ENCODE measurements around the gene STX12.
"Not testable (repeated sequence)": the region's sequence is repeated elsewhere in the genome, so short reads cannot be mapped to it uniquely, and the experiment has no call there.

Gene STX12

DNA sequence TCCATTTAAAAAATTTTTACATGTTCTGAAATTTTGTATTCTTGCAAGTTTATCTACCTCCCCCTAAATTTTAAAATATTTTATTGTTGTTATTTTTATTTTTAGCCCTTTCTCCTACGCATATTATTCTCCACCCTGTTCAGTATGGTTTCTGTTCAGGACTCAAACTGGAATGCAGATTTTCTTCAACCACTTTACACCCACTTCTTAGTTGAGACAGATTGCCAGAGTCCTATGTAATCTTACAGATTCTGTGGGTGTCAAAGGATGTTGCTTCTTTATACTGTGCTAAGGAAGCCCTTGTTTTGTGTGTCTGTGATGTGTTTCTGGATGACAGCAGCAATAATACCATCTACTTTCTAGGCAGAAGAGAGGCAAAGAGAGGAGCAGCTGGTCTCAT lies 36.9 kb downstream of the STX12 start:
- no peak for TF ChIP-seq CTCF (IDR thresholded peaks at IDR 0.05; ENCODE audit: insufficient read depth, low read depth, low read length, missing control alignments)
- no peak for DNase-seq (ENCODE audit: low read depth)
- no peak overlapping the region for H3K4me3 ChIP-seq (ENCODE audit: low read length)

DNA sequence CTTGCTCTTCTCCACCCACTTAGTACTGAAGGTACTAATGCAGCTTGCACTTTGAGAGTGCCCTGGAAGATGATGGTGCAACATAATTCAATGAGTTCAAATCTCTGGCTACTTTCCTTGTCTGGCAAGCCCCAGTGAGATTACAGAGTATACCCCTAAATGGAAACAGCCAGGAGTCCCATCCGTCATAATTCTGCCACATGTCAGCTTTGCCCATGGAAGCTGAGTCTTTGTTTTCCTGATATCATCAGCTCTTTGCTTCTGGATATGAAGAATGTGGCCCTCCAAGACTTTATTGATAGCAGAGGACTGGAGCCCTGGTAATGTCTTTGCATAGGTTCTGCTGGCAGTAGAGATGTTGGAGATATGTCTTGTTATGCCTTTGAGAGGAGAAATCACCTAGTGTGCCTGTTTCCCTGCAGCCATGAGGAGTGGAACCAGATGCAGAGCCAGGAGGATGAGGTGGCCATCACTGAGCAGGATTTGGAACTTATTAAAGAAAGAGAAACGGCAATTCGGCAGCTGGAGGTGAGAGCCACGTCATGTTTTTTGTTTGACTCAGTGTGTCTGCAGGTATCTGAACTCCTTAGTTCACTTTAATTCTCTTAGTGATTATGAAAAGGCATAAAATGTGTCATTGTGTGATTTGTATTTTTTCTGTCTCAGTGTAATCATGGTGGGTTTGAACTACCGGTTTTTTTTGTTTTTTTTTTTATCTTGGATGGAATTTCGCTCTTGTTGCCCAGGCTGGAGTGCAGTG lies 38.9 kb downstream of the STX12 start:
- H3K4me3 ChIP-seq (ENCODE audit: low read length) = no peak overlapping the region
- DNase-seq (ENCODE audit: low read depth) = no peak
- no peak for TF ChIP-seq CTCF (IDR thresholded peaks at IDR 0.05; ENCODE audit: insufficient read depth, low read depth, low read length, missing control alignments)

- no peak for DNase-seq (ENCODE audit: low read depth)
- TF ChIP-seq CTCF (IDR thresholded peaks at IDR 0.05; ENCODE audit: insufficient read depth, low read depth, low read length, missing control alignments) = no peak
Measured at GRCh38 chr1:27816921-27817630, 44.1 kb downstream of the STX12 start.

GRCh38 chr1:27821761-27822315 lies 48.8 kb downstream of the STX12 start:
- H3K4me3 ChIP-seq (ENCODE audit: low read length) = no peak overlapping the region
- no peak for TF ChIP-seq CTCF (IDR thresholded peaks at IDR 0.05; ENCODE audit: insufficient read depth, low read depth, low read length, missing control alignments)
- DNase-seq (ENCODE audit: low read depth) = no peak

More at GRCh38 chr1:27816921-27817630, 44.1 kb downstream of the STX12 start:
- H3K4me3 ChIP-seq (ENCODE audit: low read length) = no peak overlapping the region

GRCh38 chr1:27823784-27824183 lies 50.8 kb downstream of the STX12 start:
- TF ChIP-seq CTCF (IDR thresholded peaks at IDR 0.05; ENCODE audit: insufficient read depth, low read depth, low read length, missing control alignments) = no peak
- no peak overlapping the region for H3K4me3 ChIP-seq (ENCODE audit: low read length)

GRCh38 chr1:27824411-27824810 lies 51.4 kb downstream of the STX12 start:
- no peak for TF ChIP-seq CTCF (IDR thresholded peaks at IDR 0.05; ENCODE audit: insufficient read depth, low read depth, low read length, missing control alignments)
- no peak overlapping the region for H3K4me3 ChIP-seq (ENCODE audit: low read length)
- no peak for DNase-seq (ENCODE audit: low read depth)

More at GRCh38 chr1:27823784-27824183, 50.8 kb downstream of the STX12 start:
- no peak for DNase-seq (ENCODE audit: low read depth)

- not testable (repeated sequence) for H3K4me3 ChIP-seq (ENCODE audit: low read length)
Measured at GRCh38 chr1:27829339-27829960, 56.4 kb downstream of the STX12 start.

More at GRCh38 chr1:27829339-27829960, 56.4 kb downstream of the STX12 start:
- DNase-seq (ENCODE audit: low read depth) = not testable (repeated sequence)
